ENCODE data around the gene SYTL2.

The SYTL2 gene

DNA sequence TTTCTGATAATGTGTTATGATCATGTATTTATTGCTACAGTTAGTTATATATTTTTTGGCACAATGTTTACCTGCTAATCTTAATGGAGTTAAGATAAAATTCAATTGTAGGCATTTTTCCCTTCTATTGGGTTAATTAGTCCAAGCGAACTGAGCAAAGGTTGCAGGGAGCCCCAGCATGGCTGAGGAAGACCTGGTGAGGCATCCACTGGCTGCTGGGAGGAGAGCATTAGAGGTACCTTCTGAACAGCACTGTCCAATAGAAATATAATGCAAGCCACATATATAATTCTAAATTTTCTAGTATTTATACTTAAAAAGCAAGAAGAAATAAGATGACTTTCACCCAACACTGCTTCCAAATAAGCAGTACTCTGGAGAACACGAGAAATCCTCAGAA, 163.9 kb downstream of the SYTL2 start:
- DNase-seq: no peak
